Heart left ventricle (tissue), 13 donors: ENCODE data around the gene NGFR.

Experiments used
- CTCF ChIP-seq, 12 donors: fragments of 200-600 bp; sonication (generic) in 4 of 12; IDR thresholded peaks; one replicate each; pipeline versions ENCODE4 v1.5.0 to v1.8.0; 2018 to 2022; ENCODE audit warnings: antibody characterized with exemption in 12 of 12, mild to moderate bottlenecking in 5 of 12
- POLR2A ChIP-seq, 2 donors: fragments of 450-650 bp; IDR thresholded peaks; one replicate each; pipeline ENCODE4 v1.6.1; 2017; ENCODE audit warnings: antibody characterized with exemption in 2 of 2, mild to moderate bottlenecking in 2 of 2, moderate library complexity in 2 of 2
- donor health status: ischemic (EF 13 %, LVEDD 7.1; RV severe dilation, severe dysfunction).
- donor health status: DM: no; HTN: yes; CAD: no.
- donor health status: DM: no; HTN: no; CAD: no.
- donor health status: ischemic (EF 25% LVEDD 6.9; RV normal size, moderate dysfunction).
- donor health status: ischemic (EF 25% LVEDD 5.7; RV mildly dilated, moderate dysfunction).
- donor health status: ischemic (EF 35%, LVEDD 5.7; RV mildly dilated, moderate dysfunction).
- donor health status: nonischemic (EF 11% LVEDD 7.7; RV severe dilation, severe dysfunction).
- donor health status: DM: yes; HTN: yes; CAD: no.
- donor health status: PGD.
- donor health status: ischemic (EF 29% LVEDD 5.4; RV normal size, mild dysfunction).
- donor health status: nonischemic (EF 23%, LVEDD 6.1; RV moderate dilation, normal function).

- TF ChIP-seq CTCF (IDR thresholded peaks at IDR 0.05) = no peak
- no peak for TF ChIP-seq POLR2A (IDR thresholded peaks at IDR 0.05)
Measured at GRCh38 chr17:49452201-49452600, 42.9 kb upstream of the NGFR start.
